ENCODE data around the gene ADGRV1.
A peak's percentile ranks its signal among the peaks of the same experiment; 100 is the strongest.

ADGRV1 gene

DNA sequence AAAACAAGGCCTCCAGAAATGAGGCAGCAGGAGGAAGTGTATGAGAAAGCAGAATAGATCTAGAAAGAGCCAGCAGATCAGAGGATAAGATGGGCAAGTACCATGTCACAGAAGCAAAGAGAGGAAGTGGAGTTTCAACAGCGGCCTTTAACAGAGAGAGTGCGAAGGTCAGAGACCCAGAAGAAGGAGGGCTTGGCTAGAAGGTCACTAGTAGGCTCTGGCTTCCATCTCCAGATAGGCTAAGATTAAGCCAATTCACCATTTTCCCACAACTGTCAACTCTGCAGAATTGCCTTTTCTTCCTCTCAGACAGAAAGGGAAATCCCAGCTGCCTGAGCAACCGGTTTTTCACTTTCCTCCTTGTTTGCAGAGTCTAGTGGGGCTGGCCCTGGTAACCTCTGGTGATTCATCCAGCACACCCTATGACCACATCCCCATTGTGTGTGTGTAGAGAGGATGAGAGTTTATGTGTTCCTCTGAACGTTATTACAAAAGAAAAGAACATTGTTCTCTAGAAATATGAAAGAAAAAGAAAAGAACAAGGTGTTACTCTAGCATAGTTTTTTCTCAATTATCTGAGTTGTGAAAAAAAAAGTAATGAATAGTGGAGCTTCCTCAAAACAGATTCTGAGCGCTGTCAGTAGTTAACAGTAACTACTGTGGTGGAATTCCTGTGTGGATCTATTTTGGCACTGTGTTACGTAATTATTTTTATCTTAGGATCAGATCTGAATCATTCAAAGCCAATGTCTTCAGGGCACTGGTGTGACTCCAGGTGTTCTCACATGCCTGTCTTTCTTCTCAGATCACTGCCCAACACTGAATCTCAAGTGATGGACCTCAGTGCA lies 604.2 kb downstream of the ADGRV1 start:
- Histone ChIP-seq H3K36me3 (ENCODE audit: insufficient read depth, low read length) (no peaks in the 10 kb centered on the region), H3K79me2 (ENCODE audit: insufficient read depth, low read length) (no peaks in the 10 kb centered on the region), H3K4me2 (ENCODE audit: insufficient read depth, low read length) (no peak overlapping the region), H4K20me1 (ENCODE audit: insufficient read depth, low read length) (no peaks in the 10 kb centered on the region), H3K4me3 (ENCODE audit: low read depth in 1 of 2, low read length in 2 of 2) (no peak overlapping the region), H2AFZ (ENCODE audit: low read depth, low read length) (no peak overlapping the region), H3K9me3 (ENCODE audit: insufficient read depth, low read length, severe bottlenecking) (no peaks in the 10 kb centered on the region), H3K27ac (ENCODE audit: low read length) (no peak overlapping the region), H3K4me1 (ENCODE audit: insufficient read depth, low read length) (no peaks in the 10 kb centered on the region), H3K27me3 (ENCODE audit: insufficient read depth, low read length, poor library complexity) (no peaks in the 10 kb centered on the region), H3K9ac (ENCODE audit: low read depth, low read length) (no peak overlapping the region)
- TF ChIP-seq, protein P1, sequence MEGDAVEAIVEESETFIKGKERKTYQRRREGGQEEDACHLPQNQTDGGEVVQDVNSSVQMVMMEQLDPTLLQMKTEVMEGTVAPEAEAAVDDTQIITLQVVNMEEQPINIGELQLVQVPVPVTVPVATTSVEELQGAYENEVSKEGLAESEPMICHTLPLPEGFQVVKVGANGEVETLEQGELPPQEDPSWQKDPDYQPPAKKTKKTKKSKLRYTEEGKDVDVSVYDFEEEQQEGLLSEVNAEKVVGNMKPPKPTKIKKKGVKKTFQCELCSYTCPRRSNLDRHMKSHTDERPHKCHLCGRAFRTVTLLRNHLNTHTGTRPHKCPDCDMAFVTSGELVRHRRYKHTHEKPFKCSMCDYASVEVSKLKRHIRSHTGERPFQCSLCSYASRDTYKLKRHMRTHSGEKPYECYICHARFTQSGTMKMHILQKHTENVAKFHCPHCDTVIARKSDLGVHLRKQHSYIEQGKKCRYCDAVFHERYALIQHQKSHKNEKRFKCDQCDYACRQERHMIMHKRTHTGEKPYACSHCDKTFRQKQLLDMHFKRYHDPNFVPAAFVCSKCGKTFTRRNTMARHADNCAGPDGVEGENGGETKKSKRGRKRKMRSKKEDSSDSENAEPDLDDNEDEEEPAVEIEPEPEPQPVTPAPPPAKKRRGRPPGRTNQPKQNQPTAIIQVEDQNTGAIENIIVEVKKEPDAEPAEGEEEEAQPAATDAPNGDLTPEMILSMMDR (IDR thresholded peaks at IDR 0.05; ENCODE audit: borderline replicate concordance, extremely low read depth, low read length, poor library complexity, severe bottlenecking): no peak
- TF ChIP-seq EZH2 (IDR thresholded peaks at IDR 0.05; ENCODE audit: borderline replicate concordance, low read depth, low read length, severe bottlenecking): no peak
- DNase-seq: no peak
- ATAC-seq (ENCODE audit: insufficient read depth, low read depth): peak; percentile 40; the same call in 2 of the 3 replicates

DNA sequence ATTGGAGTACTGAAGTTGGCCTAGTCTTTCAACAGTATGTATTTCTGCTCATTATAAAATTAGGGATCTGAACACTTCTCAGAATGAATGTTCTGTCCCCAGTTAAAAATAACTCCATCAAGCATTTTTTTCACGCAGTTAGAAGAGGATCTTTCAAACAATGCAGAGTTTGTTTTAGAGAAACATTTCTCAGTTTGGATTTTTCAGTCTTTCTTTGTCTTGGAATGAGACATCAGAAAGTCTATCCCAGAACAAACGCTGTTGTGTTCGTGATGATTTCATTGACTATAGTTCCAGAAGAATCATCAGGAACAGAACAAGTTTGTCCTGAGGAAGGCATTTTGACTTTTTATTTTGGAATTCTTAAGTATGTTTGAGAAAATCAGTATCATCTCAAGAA lies 605.8 kb downstream of the ADGRV1 start:
- no peaks in the 10 kb centered on the region for H3K36me3 ChIP-seq (ENCODE audit: insufficient read depth, low read length)
- no peak for DNase-seq
- H3K79me2 ChIP-seq (ENCODE audit: insufficient read depth, low read length): no peaks in the 10 kb centered on the region
- no peaks in the 10 kb centered on the region for H3K27me3 ChIP-seq (ENCODE audit: insufficient read depth, low read length, poor library complexity)
- no peak for ATAC-seq (ENCODE audit: insufficient read depth, low read depth)
- H2AFZ ChIP-seq (ENCODE audit: low read depth, low read length): no peak overlapping the region
- H3K27ac ChIP-seq (ENCODE audit: low read length): no peak overlapping the region
- TF ChIP-seq, protein P1 (IDR thresholded peaks at IDR 0.05; ENCODE audit: borderline replicate concordance, extremely low read depth, low read length, poor library complexity, severe bottlenecking): no peak
- no peak for TF ChIP-seq EZH2 (IDR thresholded peaks at IDR 0.05; ENCODE audit: borderline replicate concordance, low read depth, low read length, severe bottlenecking)
- H3K9ac ChIP-seq (ENCODE audit: low read depth, low read length): no peak overlapping the region
- H3K4me3 ChIP-seq (ENCODE audit: low read depth in 1 of 2, low read length in 2 of 2): no peak overlapping the region
- no peak overlapping the region for H3K4me2 ChIP-seq (ENCODE audit: insufficient read depth, low read length)
- no peaks in the 10 kb centered on the region for H3K4me1 ChIP-seq (ENCODE audit: insufficient read depth, low read length)
- no peaks in the 10 kb centered on the region for H3K9me3 ChIP-seq (ENCODE audit: insufficient read depth, low read length, severe bottlenecking)
- no peaks in the 10 kb centered on the region for H4K20me1 ChIP-seq (ENCODE audit: insufficient read depth, low read length)

DNA sequence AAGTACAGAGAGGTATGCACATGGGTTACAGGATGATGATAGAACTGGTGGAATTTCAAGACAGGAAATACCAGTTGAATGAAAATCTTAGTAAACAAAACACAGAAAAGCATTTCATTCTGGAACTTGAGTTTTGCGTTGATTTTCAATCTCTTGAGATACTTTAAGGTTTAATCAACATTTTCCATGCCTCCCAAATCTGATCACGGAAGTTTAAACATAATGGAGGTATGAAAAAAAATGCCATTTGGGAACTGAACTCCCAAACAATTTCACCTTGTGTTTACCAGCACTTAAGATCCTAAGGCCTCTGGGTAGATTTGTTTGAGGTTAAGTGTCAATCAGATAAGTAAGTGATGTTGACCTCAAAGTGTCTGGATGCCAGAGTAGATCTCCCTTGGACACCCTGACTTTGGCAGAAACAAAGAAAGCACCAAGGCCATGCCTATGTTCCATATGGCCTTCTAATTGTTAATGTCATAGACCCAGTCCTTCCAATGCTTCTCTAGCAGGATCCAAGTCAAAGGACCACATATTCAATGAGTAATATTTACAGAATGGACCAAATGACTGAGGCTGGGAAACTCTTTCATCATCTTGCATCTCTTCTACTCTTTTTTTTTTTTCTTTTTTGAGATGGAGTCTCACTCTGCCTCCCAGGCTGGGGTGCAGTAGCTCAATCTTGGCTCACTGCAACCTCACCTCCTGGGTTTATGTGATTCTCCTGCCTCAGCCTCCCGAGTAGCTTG lies 607.6 kb downstream of the ADGRV1 start:
- Histone ChIP-seq H3K9ac (ENCODE audit: low read depth, low read length) (no peak overlapping the region), H3K4me2 (ENCODE audit: insufficient read depth, low read length) (no peak overlapping the region), H3K9me3 (ENCODE audit: insufficient read depth, low read length, severe bottlenecking) (no peaks in the 10 kb centered on the region), H2AFZ (ENCODE audit: low read depth, low read length) (no peak overlapping the region), H3K36me3 (ENCODE audit: insufficient read depth, low read length) (no peaks in the 10 kb centered on the region), H3K4me3 (ENCODE audit: low read depth in 1 of 2, low read length in 2 of 2) (no peak overlapping the region), H3K27ac (ENCODE audit: low read length) (no peak overlapping the region), H3K79me2 (ENCODE audit: insufficient read depth, low read length) (no peaks in the 10 kb centered on the region), H4K20me1 (ENCODE audit: insufficient read depth, low read length) (no peaks in the 10 kb centered on the region), H3K4me1 (ENCODE audit: insufficient read depth, low read length) (no peaks in the 10 kb centered on the region), H3K27me3 (ENCODE audit: insufficient read depth, low read length, poor library complexity) (no peaks in the 10 kb centered on the region)
- DNase-seq (no peak), ATAC-seq (ENCODE audit: insufficient read depth, low read depth) (no peak)
- TF ChIP-seq, protein P1 (IDR thresholded peaks at IDR 0.05; ENCODE audit: borderline replicate concordance, extremely low read depth, low read length, poor library complexity, severe bottlenecking): no peak
- TF ChIP-seq EZH2 (IDR thresholded peaks at IDR 0.05; ENCODE audit: borderline replicate concordance, low read depth, low read length, severe bottlenecking): no peak

Measured in DND-41 (cell line).